Neural progenitor cell (in vitro differentiated cells): ENCODE data around the gene DEFB118. TPM values are rescaled to one million over a fixed set of nuclear protein-coding genes. Genes with fewer than 3 reads are reported as not detected.

Experiments used
- DNase-seq: peaks from one replicate; pipeline ENCODE4 v3.0.0-alpha.2; 2016; ENCODE audit warnings: low spot score
- H2AFZ ChIP-seq: fragments of 200-600 bp; sonication (generic); replicated peaks from 2 replicates; pipeline ENCODE4 v1.6.1; 2016; ENCODE audit warnings: antibody characterized with exemption
- H3F3A ChIP-seq: fragments of 200-600 bp; sonication (generic); 2 replicates; pipeline ENCODE4 v1.6.1; 2016; ENCODE audit warnings: antibody characterized with exemption, low read depth
- H3K27ac ChIP-seq: fragments of 200-600 bp; sonication (generic); 2 replicates; pipeline ENCODE4 v1.5.1; 2016; ENCODE audit warnings: mild to moderate bottlenecking
- H3K27me3 ChIP-seq: fragments of 200-600 bp; sonication (generic); 2 replicates; pipeline ENCODE4 v1.6.1; 2016; ENCODE audit warnings: mild to moderate bottlenecking, moderate library complexity
- H3K36me3 ChIP-seq: fragments of 200-600 bp; sonication (generic); 2 replicates; pipeline ENCODE4 v1.5.1; 2016
- H3K4me1 ChIP-seq: fragments of 200-600 bp; sonication (generic); 2 replicates; pipeline ENCODE4 v1.6.1; 2016; ENCODE audit warnings: mixed run types
- H3K4me2 ChIP-seq: fragments of 200-600 bp; sonication (generic); 2 replicates; pipeline ENCODE4 v1.6.1; 2016
- H3K4me3 ChIP-seq: fragments of 200-600 bp; sonication (generic); 2 replicates; pipeline ENCODE4 v1.5.1; 2016
- H3K79me2 ChIP-seq: fragments of 200-600 bp; sonication (generic); 2 replicates; pipeline ENCODE4 v1.6.1; 2016; ENCODE audit warnings: low read depth
- H3K9ac ChIP-seq: fragments of 200-600 bp; sonication (generic); 2 replicates; pipeline ENCODE4 v1.6.1; 2016
- H3K9me3 ChIP-seq: fragments of 200-600 bp; sonication (generic); 2 replicates; pipeline ENCODE4 v1.5.1; 2016; ENCODE audit warnings: low read depth
- H4K20me1 ChIP-seq: fragments of 200-600 bp; sonication (generic); 2 replicates; pipeline ENCODE4 v1.6.1; 2016; ENCODE audit warnings: low read depth
- H3K27ac Mint-ChIP-seq: 3 replicates; pipeline ENCODE4 v1.8.0; 2021; ENCODE audit warnings: mixed read lengths
- H3K27me3 Mint-ChIP-seq: 2 replicates; pipeline ENCODE4 v1.8.0; 2022; ENCODE audit warnings: low read depth, mild to moderate bottlenecking, inconsistent platforms, moderate library complexity, mixed read lengths; ENCODE audit not compliant: insufficient read depth
- H3K36me3 Mint-ChIP-seq: 3 replicates; pipeline ENCODE4 v1.8.0; 2021; ENCODE audit warnings: mixed read lengths
- H3K4me1 Mint-ChIP-seq: 3 replicates; pipeline ENCODE4 v1.8.0; 2021; ENCODE audit warnings: mixed read lengths
- H3K4me3 Mint-ChIP-seq: 3 replicates; pipeline ENCODE4 v1.8.0; 2021; ENCODE audit warnings: mild to moderate bottlenecking, moderate library complexity, mixed read lengths
- H3K9me3 Mint-ChIP-seq: 3 replicates; pipeline ENCODE4 v1.8.0; 2020; ENCODE audit warnings: mixed read lengths
- EZH2 ChIP-seq: fragments of 200-600 bp; sonication (generic); IDR thresholded peaks from 2 replicates; pipeline ENCODE4 v1.6.1; 2017; ENCODE audit warnings: antibody characterized with exemption, mild to moderate bottlenecking, moderate library complexity
- EZH2phosphoT487 ChIP-seq: fragments of 200-600 bp; sonication (generic); IDR thresholded peaks from 2 replicates; pipeline ENCODE4 v1.6.1; 2017; ENCODE audit warnings: antibody characterized with exemption
- total RNA-seq: library from RNA; depleted of rRNA; stranded (reverse); fragments of >200 nt; gene quantifications from 2 replicates; pipeline ENCODE4 v1.2.3, GENCODE V29; 2015; ENCODE audit warnings: low replicate concordance
- TF ChIP-seq, protein P1 (sequence below): fragments of 200-600 bp; sonication (generic); IDR thresholded peaks from 2 replicates; pipeline ENCODE4 v1.5.1; 2017; ENCODE audit warnings: antibody characterized with exemption, mild to moderate bottlenecking

The DEFB118 gene
- total RNA-seq, 1 donor from 2014 or later, result not detected

DNA sequence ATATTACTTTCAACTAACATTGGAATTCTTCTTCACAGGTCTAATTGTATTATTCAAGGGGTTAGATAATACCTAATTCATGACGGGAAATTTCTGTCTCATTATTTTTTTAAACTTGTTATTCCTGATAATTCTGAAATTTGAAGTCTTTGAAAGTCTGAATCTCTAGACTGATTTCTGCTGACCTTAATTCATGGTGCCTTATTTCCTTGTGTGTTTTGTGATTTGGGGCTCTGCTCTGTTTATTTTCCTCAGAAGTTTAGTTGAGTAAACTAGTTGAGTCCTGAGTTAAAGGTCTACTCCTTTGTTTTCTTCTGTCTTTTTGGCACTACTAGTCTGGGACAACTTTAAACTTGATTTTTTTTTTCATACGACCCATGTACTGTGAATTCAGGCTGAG is 5.9 kb downstream of the DEFB118 start:
- no peaks in the 10 kb centered on the region for H3K4me1 ChIP-seq
- no peak overlapping the region for H3K9ac ChIP-seq
- no peaks in the 10 kb centered on the region for H3K36me3 ChIP-seq
- no peak for TF ChIP-seq EZH2
- no peak for TF ChIP-seq EZH2phosphoT487
- TF ChIP-seq, protein P1, sequence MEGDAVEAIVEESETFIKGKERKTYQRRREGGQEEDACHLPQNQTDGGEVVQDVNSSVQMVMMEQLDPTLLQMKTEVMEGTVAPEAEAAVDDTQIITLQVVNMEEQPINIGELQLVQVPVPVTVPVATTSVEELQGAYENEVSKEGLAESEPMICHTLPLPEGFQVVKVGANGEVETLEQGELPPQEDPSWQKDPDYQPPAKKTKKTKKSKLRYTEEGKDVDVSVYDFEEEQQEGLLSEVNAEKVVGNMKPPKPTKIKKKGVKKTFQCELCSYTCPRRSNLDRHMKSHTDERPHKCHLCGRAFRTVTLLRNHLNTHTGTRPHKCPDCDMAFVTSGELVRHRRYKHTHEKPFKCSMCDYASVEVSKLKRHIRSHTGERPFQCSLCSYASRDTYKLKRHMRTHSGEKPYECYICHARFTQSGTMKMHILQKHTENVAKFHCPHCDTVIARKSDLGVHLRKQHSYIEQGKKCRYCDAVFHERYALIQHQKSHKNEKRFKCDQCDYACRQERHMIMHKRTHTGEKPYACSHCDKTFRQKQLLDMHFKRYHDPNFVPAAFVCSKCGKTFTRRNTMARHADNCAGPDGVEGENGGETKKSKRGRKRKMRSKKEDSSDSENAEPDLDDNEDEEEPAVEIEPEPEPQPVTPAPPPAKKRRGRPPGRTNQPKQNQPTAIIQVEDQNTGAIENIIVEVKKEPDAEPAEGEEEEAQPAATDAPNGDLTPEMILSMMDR, result no peak
- no peaks in the 10 kb centered on the region for H3K79me2 ChIP-seq
- no peak overlapping the region for H3K4me3 Mint-ChIP-seq
- H3K9me3 Mint-ChIP-seq, result peaks cover 5% of the 10 kb centered on the region
- H3K27ac ChIP-seq, result no peak overlapping the region
- H3K36me3 Mint-ChIP-seq, result no peaks in the 10 kb centered on the region
- no peak overlapping the region for H3K4me2 ChIP-seq
- H4K20me1 ChIP-seq, result no peaks in the 10 kb centered on the region
- no peaks in the 10 kb centered on the region for H3K27me3 ChIP-seq
- no peak for DNase-seq
- H3K4me1 Mint-ChIP-seq, result no peaks in the 10 kb centered on the region
- peaks cover 19% of the 10 kb centered on the region for H3K9me3 ChIP-seq
- no peak overlapping the region for H3K4me3 ChIP-seq
- H3F3A ChIP-seq, result no peaks in the 10 kb centered on the region
- no peak overlapping the region for H3K27ac Mint-ChIP-seq
- H2AFZ ChIP-seq, result no peak overlapping the region
- no peaks in the 10 kb centered on the region for H3K27me3 Mint-ChIP-seq

DNA sequence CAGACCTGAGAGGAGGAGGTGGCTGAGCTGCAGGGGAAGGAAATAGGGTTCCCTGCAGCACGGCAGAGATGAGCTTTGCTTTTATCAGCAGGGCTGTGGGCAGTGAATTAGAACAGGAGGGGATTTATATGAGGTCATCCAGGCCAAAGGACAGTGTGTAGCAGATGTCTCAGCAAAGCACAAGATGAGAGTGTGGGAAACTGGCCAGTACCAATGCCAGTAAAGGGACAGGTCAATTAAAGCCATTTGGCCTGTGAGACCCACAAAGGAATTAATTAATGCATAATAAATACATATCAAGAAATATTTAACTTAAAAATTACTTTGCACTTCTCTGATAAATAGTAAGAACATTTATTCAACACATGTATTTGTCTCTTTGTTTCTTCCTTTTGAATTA is 22.1 kb downstream of the DEFB118 start, which contains the start of gene DEFB119:
TSS of gene DEFB119 (minus strand) at position 101 of the 400 bp plus-strand sequence. CDS start 107 bp downstream, outside the sequence.
- peaks cover 24% of the 10 kb centered on the region for H3K9me3 Mint-ChIP-seq
- H2AFZ ChIP-seq, result no peak within 1 kb of the TSS
- no peaks in the 10 kb centered on the region for H3F3A ChIP-seq
- H3K4me1 ChIP-seq, result no peaks in the 10 kb centered on the region
- no peak within 1 kb of the TSS for H3K27ac ChIP-seq
- no peaks in the 10 kb centered on the region for H3K79me2 ChIP-seq
- H3K4me2 ChIP-seq, result no peak within 1 kb of the TSS
- no peaks in the 10 kb centered on the region for H4K20me1 ChIP-seq
- no peak within 1 kb of the TSS for H3K4me3 ChIP-seq
- no peak within 1 kb of the TSS for H3K4me3 Mint-ChIP-seq
- peaks cover 8% of the 10 kb centered on the region for H3K27me3 Mint-ChIP-seq
- no peak within 1 kb of the TSS for H3K9ac ChIP-seq
- H3K27ac Mint-ChIP-seq, result no peak within 1 kb of the TSS
- peaks cover 7% of the 10 kb centered on the region for H3K9me3 ChIP-seq
- TF ChIP-seq EZH2 (no peak), EZH2phosphoT487 (no peak)
- TF ChIP-seq, protein P1, result no peak
- no peaks in the 10 kb centered on the region for H3K36me3 Mint-ChIP-seq
- no peaks in the 10 kb centered on the region for H3K4me1 Mint-ChIP-seq
- DNase-seq, result no peak
- H3K27me3 ChIP-seq, result no peaks in the 10 kb centered on the region
- no peaks in the 10 kb centered on the region for H3K36me3 ChIP-seq

DNA sequence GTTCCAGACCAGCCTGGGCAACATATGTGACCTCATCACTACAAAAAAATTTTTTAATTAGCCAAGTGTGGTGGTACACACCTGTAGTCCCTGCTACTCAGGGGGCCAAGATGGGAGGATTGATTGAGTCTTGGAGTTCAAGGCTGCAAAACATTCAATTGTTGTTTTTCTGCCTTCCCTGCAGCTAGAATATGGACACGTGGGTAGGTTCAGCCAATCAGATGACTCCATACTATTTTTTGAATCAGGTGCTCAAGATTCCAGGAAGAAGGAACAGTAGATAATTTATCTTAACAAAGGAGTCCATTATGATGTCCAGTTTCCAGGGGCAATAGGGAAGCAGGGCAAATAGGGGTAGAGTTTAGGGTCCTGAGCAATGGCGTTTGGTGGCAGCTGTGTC is 24.4 kb downstream of the DEFB118 start:
- Histone ChIP-seq H2AFZ (no peak overlapping the region), H3K79me2 (no peaks in the 10 kb centered on the region), H3K4me1 (no peaks in the 10 kb centered on the region), H3K4me3 (no peak overlapping the region), H4K20me1 (no peaks in the 10 kb centered on the region), H3K27ac (no peak overlapping the region), H3K27me3 (no peaks in the 10 kb centered on the region), H3K9me3 (peaks cover 7% of the 10 kb centered on the region), H3K9ac (no peak overlapping the region), H3F3A (no peaks in the 10 kb centered on the region), H3K4me2 (no peak overlapping the region), H3K36me3 (no peaks in the 10 kb centered on the region)
- peaks cover 22% of the 10 kb centered on the region for H3K9me3 Mint-ChIP-seq
- H3K4me3 Mint-ChIP-seq, result no peak overlapping the region
- H3K36me3 Mint-ChIP-seq, result no peaks in the 10 kb centered on the region
- DNase-seq, result no peak
- H3K4me1 Mint-ChIP-seq, result no peaks in the 10 kb centered on the region
- H3K27ac Mint-ChIP-seq, result no peak overlapping the region
- H3K27me3 Mint-ChIP-seq, result peaks cover 7% of the 10 kb centered on the region
- TF ChIP-seq, protein P1, result no peak
- TF ChIP-seq EZH2, result no peak
- TF ChIP-seq EZH2phosphoT487, result no peak
